Upper lobe of right lung (tissue), 1 donor: Measurements from ENCODE around the gene NAALADL2. TPM values are rescaled to one million over a fixed set of nuclear protein-coding genes. Genes with fewer than 3 reads are reported as not detected.

Experiments used
- ATAC-seq: fragments of 200-7000 bp; cut with Tn5 transposase; one replicate; pipeline ENCODE4 v1.9.1; 2020; ENCODE audit warnings: mild to moderate bottlenecking, moderate library complexity
- DNase-seq: peaks from one replicate; pipeline ENCODE4 v3.0.0-alpha.2; 2020
- H3K27ac ChIP-seq: fragments of 200-600 bp; one replicate; pipeline ENCODE4 v1.8.0; 2022
- H3K27me3 ChIP-seq: fragments of 200-600 bp; one replicate; pipeline ENCODE4 v1.8.0; 2022; ENCODE audit warnings: mild to moderate bottlenecking
- H3K36me3 ChIP-seq: fragments of 200-600 bp; one replicate; pipeline ENCODE4 v1.8.0; 2022
- H3K4me1 ChIP-seq: fragments of 200-600 bp; one replicate; pipeline ENCODE4 v1.8.0; 2022
- H3K4me3 ChIP-seq: fragments of 200-600 bp; one replicate; pipeline ENCODE4 v1.8.0; 2022; ENCODE audit warnings: mild to moderate bottlenecking
- H3K9me3 ChIP-seq: fragments of 200-600 bp; one replicate; pipeline ENCODE4 v1.8.0; 2022
- intact Hi-C: fragments of 100-400 bp; cut with DNase I; formaldehyde crosslinking; loops from one replicate; pipeline ENCODE4 v1.11.0; 2022
- total RNA-seq: library from RNA; stranded (reverse); fragmentation: NEBNext Ultra II Directional; extraction: Animal tissue kit (Norgen Biotek cat#: 25700); gene quantifications from one replicate; pipeline ENCODE4 v1.2.1, GENCODE V29; 2021
- TF ChIP-seq, protein P1 (sequence below): fragments of 200-600 bp; IDR thresholded peaks from one replicate; pipeline ENCODE4 v1.8.0; 2022; ENCODE audit warnings: antibody characterized with exemption
- donor health status: DM: no; HTN: yes; CAD: no; lungs with severe emphysema.

Gene NAALADL2
- total RNA-seq, 1 donor from 2014 or later: 8.5 TPM

DNA sequence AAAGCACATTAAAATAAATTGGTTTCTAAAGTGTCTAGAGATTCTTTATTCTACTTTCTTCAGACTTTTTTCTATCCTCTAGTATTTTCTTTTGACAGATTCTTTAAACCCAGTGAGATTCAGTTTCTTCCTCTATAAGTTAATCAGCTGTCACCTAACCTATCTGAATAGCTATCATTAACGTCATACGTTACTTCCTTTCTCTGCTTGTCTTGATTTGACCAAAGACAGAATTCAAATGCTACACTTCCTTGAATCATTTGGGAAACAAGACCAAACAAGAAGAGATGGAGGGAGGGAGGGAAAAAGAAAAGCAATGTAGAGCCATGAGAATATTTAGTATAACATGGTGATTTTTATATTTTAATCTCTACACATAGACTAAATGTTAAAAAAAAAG lies 235.2 kb downstream of the NAALADL2 start:
- TF ChIP-seq, protein P1, sequence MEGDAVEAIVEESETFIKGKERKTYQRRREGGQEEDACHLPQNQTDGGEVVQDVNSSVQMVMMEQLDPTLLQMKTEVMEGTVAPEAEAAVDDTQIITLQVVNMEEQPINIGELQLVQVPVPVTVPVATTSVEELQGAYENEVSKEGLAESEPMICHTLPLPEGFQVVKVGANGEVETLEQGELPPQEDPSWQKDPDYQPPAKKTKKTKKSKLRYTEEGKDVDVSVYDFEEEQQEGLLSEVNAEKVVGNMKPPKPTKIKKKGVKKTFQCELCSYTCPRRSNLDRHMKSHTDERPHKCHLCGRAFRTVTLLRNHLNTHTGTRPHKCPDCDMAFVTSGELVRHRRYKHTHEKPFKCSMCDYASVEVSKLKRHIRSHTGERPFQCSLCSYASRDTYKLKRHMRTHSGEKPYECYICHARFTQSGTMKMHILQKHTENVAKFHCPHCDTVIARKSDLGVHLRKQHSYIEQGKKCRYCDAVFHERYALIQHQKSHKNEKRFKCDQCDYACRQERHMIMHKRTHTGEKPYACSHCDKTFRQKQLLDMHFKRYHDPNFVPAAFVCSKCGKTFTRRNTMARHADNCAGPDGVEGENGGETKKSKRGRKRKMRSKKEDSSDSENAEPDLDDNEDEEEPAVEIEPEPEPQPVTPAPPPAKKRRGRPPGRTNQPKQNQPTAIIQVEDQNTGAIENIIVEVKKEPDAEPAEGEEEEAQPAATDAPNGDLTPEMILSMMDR: no peak
- Histone ChIP-seq H3K27ac (no peak overlapping the region), H3K4me3 (no peak overlapping the region), H3K27me3 (no peaks in the 10 kb centered on the region), H3K4me1 (no peaks in the 10 kb centered on the region), H3K9me3 (no peaks in the 10 kb centered on the region), H3K36me3 (no peaks in the 10 kb centered on the region)
- intact Hi-C loops: no loop called here
- DNase-seq (no peak), ATAC-seq (no peak)

DNA sequence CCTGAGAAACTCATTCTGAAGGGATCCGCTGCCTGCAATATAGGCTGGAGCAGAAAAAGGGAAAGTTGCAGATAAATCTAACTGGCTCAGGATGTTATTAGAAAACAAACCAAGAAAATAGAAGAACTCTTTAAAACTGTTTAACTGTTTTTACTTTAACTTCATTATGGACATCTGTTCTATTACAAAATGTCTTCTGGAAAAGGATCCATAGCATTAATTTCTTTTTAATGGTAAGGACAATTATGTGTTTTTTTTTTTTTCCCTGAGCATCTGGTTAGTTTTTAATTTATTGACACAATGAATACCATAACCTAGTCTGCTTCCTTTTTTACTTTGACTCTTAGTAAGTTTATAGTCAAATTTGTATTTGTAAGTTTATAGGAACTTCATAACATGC lies 239.5 kb downstream of the NAALADL2 start:
- Histone ChIP-seq H3K4me1 (no peaks in the 10 kb centered on the region), H3K27ac (no peak overlapping the region), H3K27me3 (no peaks in the 10 kb centered on the region), H3K36me3 (no peaks in the 10 kb centered on the region), H3K4me3 (no peak overlapping the region), H3K9me3 (no peaks in the 10 kb centered on the region)
- TF ChIP-seq, protein P1: no peak
- ATAC-seq: no peak
- intact Hi-C loops: no loop called here
- no peak for DNase-seq

DNA sequence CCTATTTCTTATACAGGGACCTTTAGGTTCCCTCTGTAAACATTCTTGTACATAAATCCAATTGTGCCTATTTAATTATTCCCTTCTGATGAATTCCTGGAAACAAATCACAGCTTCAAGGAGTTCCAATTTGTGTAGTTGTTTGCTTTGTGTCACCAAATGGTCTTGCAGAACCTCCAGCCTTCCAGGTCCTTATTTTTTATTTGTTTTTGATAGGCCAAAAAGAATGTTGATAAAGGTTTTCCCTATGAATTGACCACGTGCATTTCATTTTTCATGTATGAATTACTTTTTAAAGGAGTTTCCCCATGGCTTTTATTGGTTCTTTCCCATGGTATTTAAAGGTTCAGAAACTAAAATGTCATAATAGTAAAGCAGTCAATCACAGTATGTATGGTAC lies 243.0 kb downstream of the NAALADL2 start:
- Histone ChIP-seq H3K9me3 (no peaks in the 10 kb centered on the region), H3K4me3 (no peak overlapping the region), H3K4me1 (no peaks in the 10 kb centered on the region), H3K27me3 (no peaks in the 10 kb centered on the region), H3K27ac (no peak overlapping the region), H3K36me3 (no peaks in the 10 kb centered on the region)
- TF ChIP-seq, protein P1: no peak
- DNase-seq (no peak), ATAC-seq (no peak)
- intact Hi-C loops: no loop called here

DNA sequence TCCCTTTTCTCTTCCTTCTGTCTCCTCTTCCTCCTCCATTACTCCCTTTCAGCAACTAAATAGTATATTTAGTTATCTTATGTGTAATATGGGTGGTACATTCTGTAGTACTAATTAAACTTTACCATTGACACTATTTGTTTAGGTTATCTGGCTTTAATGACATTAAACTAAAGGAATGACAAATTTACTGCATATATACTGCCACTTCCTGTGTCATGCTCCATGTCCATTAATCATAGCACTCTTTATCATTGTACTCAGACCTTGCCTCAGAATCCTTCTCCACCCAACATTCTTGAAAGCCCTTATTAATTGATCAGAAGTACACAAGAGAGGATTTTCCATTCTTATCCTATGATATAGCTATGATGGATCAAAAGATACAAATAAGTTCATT lies 244.2 kb downstream of the NAALADL2 start:
- no peak for DNase-seq
- intact Hi-C loops: no loop called here
- no peak overlapping the region for H3K4me3 ChIP-seq
- H3K4me1 ChIP-seq: no peaks in the 10 kb centered on the region
- H3K27me3 ChIP-seq: no peaks in the 10 kb centered on the region
- no peaks in the 10 kb centered on the region for H3K36me3 ChIP-seq
- no peaks in the 10 kb centered on the region for H3K9me3 ChIP-seq
- ATAC-seq: no peak
- no peak overlapping the region for H3K27ac ChIP-seq
- TF ChIP-seq, protein P1: no peak

DNA sequence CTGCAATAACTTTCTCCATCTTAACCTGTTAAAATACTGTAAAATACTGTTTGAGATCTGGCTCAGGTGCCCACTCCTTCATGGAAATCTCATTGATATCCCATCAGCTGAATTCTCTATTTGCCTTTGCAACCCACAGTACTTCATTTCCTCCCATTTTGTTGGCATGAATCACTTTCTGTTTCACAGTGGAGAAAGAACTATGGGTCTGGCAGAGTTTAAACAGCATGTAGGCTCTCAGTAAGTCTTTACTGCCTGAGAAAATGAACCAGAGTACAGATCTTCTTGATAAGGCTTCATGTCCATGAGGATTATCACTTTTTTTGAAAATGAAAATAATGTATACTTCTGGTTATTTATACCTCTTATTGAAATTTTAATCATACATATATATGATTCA lies 245.9 kb downstream of the NAALADL2 start:
- Histone ChIP-seq H3K4me3 (no peak overlapping the region), H3K4me1 (no peaks in the 10 kb centered on the region), H3K9me3 (no peaks in the 10 kb centered on the region), H3K36me3 (no peaks in the 10 kb centered on the region), H3K27me3 (no peaks in the 10 kb centered on the region), H3K27ac (no peak overlapping the region)
- ATAC-seq: no peak
- TF ChIP-seq, protein P1: no peak
- intact Hi-C loops: no loop called here
- DNase-seq: no peak

DNA sequence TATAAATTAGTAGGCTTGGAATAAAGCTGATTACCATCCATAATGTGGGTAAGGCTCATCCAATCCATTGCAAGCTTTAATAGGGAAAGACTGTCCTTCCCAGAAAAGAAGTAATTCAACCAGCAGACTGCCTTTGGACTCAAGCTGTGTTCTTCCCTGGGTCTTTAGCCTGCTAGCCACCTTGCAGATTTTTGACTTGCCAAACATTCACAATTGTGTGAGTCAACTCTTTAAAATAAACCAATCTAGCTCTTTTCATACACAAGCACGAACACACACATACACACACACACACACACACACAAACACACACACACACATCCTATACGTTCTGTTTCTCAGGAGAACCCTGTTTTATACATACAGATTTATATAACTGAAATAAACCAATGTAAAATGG lies 248.1 kb downstream of the NAALADL2 start:
- no peak for ATAC-seq
- intact Hi-C loops: no loop called here
- no peaks in the 10 kb centered on the region for H3K27me3 ChIP-seq
- no peaks in the 10 kb centered on the region for H3K9me3 ChIP-seq
- H3K36me3 ChIP-seq: no peaks in the 10 kb centered on the region
- no peak overlapping the region for H3K27ac ChIP-seq
- no peak for DNase-seq
- TF ChIP-seq, protein P1: no peak
- no peak overlapping the region for H3K4me3 ChIP-seq
- H3K4me1 ChIP-seq: no peaks in the 10 kb centered on the region
